HEK293 (cell line): ENCODE data around the gene HOXA6.

ENCODE experiments used
- CTCF ChIP-seq: fragments of 450-650 bp; formaldehyde crosslinking; IDR thresholded peaks from 2 replicates; pipeline ENCODE4 v1.5.1; 2016; ENCODE audit warnings: missing biosample characterization, missing genetic modification characterization
- KLF10 ChIP-seq: fragments of 450-650 bp; IDR thresholded peaks from 2 replicates; pipeline ENCODE4 v1.5.1; 2018; ENCODE audit warnings: missing biosample characterization, mild to moderate bottlenecking, missing genetic modification characterization
- MZF1 ChIP-seq: fragments of 450-650 bp; formaldehyde crosslinking; IDR thresholded peaks from 2 replicates; pipeline ENCODE4 v1.5.1; 2017; ENCODE audit warnings: missing biosample characterization, missing genetic modification characterization, borderline replicate concordance
- YY1 ChIP-seq: fragments of 450-650 bp; formaldehyde crosslinking; IDR thresholded peaks from 2 replicates; pipeline ENCODE4 v1.5.1; 2018; ENCODE audit warnings: missing biosample characterization, missing genetic modification characterization
- ZBTB1 ChIP-seq: fragments of 450-650 bp; formaldehyde crosslinking; IDR thresholded peaks from 2 replicates; pipeline ENCODE4 v1.5.1; 2016; ENCODE audit warnings: missing biosample characterization, missing genetic modification characterization

- TF ChIP-seq CTCF, result no peak
- no peak for TF ChIP-seq ZBTB1 (tag by site-specific recombination)
- no peak for TF ChIP-seq KLF10 (tag by site-specific recombination)
- no peak for TF ChIP-seq MZF1 (tag by site-specific recombination)
- TF ChIP-seq YY1 (tag by site-specific recombination), result no peak
Observed at GRCh38 chr7:27145165-27145913, 2.2 kb downstream of the HOXA6 start.
